GM18907 (cell line): ENCODE data around the gene SH3BGRL.
"Not testable (repeated sequence)": the region's sequence is repeated elsewhere in the genome, so short reads cannot be mapped to it uniquely, and the experiment has no call there.

ENCODE experiments used
- ATAC-seq: cut with Tn5 transposase; IDR thresholded peaks from one replicate; pipeline ENCODE4 v1.9.1; 2021; ENCODE audit warnings: mild to moderate bottlenecking, moderate library complexity; ENCODE audit not compliant: unreplicated experiment

Gene SH3BGRL

DNA sequence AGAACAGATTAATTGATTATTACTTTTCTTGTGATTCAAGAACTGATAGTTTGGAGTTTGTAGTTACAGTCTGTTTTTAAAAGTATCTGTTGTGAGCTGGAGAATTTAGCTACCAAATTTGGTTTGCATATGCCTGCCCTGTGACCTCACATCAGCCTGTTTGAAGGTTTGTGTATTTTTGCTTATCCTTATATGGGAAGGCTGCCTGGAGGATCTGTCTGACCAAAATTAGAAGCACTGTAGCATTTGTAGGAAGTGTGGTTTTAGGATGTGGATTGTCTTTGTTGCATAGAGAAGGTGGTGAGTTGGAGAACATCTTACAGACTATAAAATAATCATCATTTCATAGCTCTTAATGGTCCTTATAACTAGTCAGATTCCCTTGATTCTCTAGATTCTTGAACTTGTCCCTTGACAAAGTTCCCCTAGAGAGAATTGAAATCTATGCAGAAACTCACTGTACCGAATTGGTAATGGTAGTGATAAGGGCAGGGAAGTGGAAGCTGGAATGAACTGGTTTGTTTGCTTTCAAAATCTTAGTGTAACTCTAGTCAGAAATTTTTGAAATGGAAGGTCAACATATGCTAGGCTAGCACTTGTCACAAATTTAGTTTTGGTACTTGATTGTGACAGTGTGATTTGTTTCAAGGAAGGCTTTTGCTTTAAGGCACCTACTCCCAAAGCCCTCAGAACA lies 57.3 kb downstream of the SH3BGRL start:
- ATAC-seq = no peak

DNA sequence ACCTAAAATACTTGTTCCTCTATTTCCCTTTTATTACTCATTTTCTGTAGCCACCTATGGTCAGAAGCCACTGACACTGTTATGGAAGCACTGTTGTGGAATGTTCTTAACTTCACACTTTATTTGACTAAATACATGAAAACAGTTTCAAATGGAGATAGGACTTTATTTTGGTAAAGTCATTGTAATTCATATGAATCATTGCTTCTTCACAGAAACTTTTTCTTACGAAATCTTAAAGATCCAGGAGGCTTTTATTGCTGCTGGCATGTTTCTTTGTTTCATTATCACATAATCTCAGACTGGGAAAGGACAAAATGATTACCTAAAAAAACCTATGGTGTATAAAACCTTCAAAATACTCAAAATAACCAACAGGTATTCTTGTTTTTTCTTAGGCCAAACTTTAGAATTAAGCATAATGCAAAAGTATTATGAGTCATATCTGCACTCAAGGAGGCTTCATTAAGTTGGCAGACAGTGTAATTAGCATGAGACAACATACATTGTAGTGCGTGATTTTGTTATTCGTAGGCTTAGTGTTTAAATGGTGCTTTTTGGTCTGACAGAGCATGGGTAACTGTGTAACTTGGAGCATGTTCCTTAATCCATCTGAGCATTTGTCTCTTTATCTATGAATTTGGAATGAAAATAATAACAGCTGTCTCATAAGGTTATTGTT lies 58.0 kb downstream of the SH3BGRL start:
- ATAC-seq = no peak

DNA sequence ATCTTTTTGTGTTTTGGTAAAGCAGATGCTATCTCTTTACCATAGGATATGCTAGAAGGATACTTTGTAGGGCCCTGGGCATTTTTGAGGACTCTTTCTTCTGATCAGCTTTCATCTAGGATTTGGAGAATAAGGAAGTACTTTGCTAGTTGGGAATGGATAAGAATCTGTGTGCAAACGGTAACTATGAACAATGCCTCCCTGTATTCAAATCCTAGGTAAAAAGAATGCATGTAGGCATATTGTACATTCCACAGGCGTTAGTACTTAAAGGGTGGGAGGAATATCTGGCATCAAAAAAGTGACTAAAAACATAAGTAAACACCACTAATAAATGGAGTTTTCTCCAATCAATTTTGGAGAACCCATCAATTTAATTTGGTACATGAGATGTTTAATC lies 59.7 kb downstream of the SH3BGRL start:
- ATAC-seq = no peak

DNA sequence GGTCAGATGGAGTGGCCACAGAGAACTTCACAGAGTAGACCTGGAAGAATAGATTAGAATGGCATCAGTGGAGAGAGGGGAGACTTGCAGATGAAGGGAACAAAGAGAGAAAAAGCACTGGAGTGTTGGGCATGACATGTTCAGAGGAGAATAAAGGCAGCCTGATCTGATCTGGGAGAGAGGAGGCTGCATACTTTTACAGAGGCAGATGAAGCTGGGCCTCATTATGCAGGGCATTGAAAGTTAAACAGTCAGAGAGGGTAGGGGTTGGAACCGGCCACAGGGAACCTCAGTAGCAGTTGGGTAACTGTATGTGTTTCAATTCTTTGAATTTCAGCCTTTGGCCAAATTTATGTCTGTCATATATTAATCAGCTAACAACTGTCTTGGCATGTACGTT lies 61.2 kb downstream of the SH3BGRL start:
- no peak for ATAC-seq

DNA sequence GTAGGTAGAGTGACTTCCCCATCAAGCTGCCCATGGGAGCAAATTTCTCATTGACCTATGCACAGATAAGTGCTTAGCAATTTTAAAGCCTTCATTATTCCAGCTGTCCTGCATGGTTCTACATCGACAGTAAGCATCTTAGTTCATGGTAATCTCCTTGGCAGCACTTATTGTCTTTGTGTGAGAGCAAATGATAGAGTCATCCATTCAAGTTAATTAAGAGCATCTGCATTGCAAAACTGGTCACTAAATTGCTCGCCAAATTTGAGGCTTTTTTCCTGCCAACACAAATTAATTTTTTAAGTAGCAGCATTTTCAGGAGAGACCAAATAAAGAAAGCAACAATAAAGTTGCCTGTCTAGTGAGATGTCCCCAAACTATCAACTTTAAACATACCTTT lies 76.7 kb downstream of the SH3BGRL start:
- ATAC-seq = no peak

- no peak for ATAC-seq
Measured at GRCh38 chrX:81280148-81280547, 78.2 kb downstream of the SH3BGRL start.

GRCh38 chrX:81286075-81286474 lies 84.2 kb downstream of the SH3BGRL start:
- no peak for ATAC-seq

- ATAC-seq = no peak
Measured at GRCh38 chrX:81286608-81287007, 84.7 kb downstream of the SH3BGRL start.

- no peak for ATAC-seq
Measured at GRCh38 chrX:81291996-81292395, 90.1 kb downstream of the SH3BGRL start.

GRCh38 chrX:81294101-81294500 lies 92.2 kb downstream of the SH3BGRL start:
- ATAC-seq = no peak

GRCh38 chrX:81301877-81302276 lies 100.0 kb downstream of the SH3BGRL start:
- ATAC-seq = no peak

GRCh38 chrX:81304563-81304962 lies 102.7 kb downstream of the SH3BGRL start:
- no peak for ATAC-seq

DNA sequence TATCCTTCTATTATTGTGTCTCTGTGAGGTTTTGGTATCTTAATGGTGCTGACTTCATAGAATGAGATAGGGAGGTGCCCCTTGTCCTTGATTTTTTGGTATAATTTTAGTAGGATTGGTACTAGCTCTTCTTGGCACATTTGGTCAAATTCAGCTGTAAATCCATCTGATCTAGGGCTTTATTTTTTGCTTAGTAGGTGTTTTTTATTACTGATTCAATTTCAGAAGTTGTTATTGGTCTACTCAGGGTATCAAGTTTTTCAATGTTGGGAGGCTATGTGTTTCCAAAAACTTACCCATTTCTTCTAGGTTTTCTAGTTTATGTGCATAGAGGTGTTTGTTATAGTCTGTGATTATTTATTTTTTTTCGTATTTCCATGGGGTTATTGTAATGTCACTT lies 103.3 kb downstream of the SH3BGRL start:
- ATAC-seq = no peak

DNA sequence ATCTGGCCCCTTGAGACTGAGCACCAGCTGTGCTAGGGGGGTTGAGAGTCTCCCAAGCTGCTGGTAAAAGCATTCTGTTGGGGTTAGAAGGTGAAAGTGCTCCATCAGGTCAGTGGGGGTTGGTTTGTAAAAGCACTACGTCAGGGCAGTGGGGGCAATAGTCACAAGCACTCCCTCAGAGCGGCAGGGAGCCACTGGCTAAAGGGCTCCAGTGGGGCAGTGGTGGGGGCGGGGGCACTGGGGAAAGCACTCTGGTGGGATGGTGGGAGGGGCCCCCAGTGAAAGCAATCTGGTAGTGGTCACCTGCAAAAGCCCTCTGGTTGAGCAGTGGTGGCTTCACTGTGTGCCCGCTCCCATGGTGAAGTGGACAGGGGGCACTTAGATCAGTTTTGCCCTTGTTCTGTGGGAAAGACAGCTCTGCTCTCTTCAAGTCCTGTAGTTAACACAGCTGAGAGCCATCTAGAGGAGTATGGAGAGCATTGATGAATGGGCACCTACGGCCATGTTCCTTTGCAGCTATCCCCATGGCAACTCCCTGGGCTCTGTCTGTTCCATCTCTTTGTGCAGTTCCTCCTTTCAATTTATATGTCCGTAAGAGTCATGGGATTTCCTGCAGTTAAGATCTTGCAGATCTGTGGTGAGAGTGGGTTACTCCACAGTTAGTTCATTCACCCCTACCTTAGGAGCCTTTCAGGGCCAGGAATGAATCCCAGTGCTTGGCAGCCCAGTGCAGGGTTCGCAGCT lies 106.4 kb downstream of the SH3BGRL start:
- ATAC-seq = no peak

DNA sequence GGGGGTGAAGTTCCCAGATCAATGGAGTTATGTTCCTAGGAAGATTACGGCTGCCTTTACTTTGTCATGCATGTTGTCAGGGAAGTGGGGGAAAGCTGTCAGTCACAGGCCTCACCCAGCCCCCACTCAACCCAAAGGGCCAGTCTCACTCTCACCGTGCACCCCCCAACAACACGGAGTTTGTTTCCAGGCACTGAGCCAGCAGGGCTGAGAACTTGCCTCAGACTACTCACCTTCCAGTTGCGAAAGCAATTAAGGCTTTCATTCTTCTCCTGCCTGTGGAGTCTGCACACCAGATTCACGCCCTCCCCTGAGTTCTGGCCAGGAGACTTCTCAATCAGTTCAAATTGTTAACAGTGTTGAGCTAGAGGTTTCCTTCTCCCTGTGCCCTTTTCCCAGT lies 114.3 kb downstream of the SH3BGRL start:
- no peak for ATAC-seq

GRCh38 chrX:81331653-81332052 lies 129.8 kb downstream of the SH3BGRL start:
- ATAC-seq = not testable (repeated sequence)

GRCh38 chrX:81336455-81337152 lies 134.7 kb downstream of the SH3BGRL start:
- no peak for ATAC-seq

DNA sequence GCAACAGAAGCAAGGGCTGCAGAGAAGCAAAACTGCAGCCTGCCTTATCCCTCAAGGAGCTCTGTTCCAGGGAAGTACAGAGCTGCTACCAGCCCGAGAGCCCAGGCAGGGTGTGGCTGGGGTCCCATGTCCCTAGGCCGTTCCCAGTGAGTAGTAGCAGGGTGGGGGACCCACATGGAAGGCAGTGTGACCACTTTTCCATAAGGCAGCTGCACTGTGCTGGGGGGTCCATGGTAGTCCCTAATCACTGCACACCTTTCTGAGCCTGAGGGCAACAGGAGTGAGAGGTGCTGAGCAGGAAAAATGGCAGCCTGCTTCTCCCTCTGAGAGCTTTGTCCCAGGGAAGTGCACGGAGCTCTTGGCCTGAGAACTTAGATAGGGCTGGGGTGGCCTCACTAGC lies 135.9 kb downstream of the SH3BGRL start:
- no peak for ATAC-seq

DNA sequence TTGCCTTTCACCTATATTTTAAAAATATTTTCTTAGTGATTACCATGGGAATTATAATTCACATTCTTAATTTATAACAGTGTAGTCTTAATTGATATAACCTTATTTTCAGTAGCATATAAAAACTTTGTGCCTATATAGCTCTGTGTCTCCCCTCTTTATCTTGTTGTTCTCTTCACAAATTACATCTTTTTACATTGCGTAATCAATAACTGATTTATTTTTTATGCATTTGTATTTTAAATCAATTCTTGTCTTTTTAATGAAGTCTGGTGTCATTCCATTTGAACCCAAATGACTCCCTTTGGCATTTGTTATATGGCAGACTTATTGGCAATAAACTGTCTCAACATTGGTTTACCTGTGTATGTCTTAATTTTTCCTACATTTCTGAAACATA lies 137.0 kb downstream of the SH3BGRL start:
- no peak for ATAC-seq

DNA sequence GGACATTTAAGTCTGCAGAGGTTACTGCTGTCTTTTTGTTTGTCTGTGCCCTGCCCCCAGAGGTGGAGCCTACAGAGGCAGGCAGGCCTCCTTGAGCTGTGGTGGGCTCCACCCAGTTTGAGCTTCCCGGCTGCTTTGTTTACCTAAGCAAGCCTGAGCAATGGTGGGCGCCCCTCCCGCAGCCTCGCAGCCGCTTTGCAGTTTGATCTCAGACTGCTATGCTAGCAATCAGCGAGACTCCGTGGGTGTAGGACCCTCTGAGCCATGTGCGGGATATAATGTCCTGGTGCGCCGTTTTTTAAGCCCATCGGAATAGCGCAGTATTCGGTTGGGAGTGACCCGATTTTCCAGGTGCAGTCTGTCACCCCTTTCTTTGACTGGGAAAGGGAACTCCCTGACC lies 143.4 kb downstream of the SH3BGRL start:
- not testable (repeated sequence) for ATAC-seq
